ENCODE data around the gene OLFML1. TPM values are rescaled to one million over a fixed set of nuclear protein-coding genes. Genes with fewer than 3 reads are reported as not detected.

Gene OLFML1
- total RNA-seq, 2 experiments from 2014 or later = not detected

DNA sequence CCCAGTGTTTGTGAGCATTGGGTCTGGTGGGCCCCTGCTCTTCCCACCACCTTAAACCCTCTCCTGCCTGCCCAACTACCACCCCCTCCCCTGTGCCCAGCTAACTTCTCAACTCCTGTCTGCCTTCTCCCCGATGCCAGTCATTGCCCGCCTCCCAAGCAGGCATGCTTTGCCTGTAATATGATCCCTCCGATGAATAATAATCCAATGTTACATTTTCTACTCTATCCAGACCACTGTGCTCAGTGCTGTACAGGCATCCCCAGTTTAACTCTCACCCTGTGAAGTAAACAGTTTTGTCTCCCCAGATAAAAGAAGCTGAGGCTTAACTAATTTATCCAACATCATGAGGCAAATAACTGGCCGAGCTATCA, 35.5 kb upstream of the OLFML1 start:
- ChIA-PET POLR2A (no interaction called here), CTCF (interaction anchor here (1.0 to 2.4 kb wide), 4 partner anchors 8 to 352 kb away, joined by 3 to 8 read pairs (median 4); no protein-coding TSS in a partner anchor)
- Mint-ChIP-seq H3K4me3 (no peak overlapping the region), H3K27me3 (no peaks in the 10 kb centered on the region), H3K27ac (no peak overlapping the region), H3K4me1 (no peaks in the 10 kb centered on the region), H3K36me3 (ENCODE audit: low read depth) (no peaks in the 10 kb centered on the region), H3K9me3 (ENCODE audit: low read depth) (no peaks in the 10 kb centered on the region)
- no peak for ATAC-seq
- DNase-seq = no peak
- intact Hi-C loops (cut with DNase I, micrococcal nuclease) = loop anchor here in 1 of 2 experiments (10.0 kb wide), 1 partner anchor 245 kb away; no protein-coding TSS in a partner anchor

DNA sequence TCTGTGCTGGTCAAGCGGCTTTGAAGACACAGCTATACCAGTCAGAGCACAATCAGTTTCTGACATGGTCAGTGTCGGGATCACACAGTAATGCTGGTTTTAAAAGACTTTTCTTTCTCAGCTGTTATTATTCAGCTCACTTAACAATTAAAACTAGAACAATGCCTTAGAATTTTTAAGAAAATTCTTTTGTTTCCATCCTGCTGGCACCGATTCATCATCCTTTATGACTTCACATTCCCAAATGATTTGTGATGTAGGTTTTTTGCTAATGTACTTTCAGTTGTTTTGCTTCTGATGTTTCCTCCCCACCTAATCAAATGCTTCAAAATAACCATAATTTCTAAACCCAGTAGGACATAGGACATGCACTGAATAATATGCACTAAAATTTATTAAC, 34.5 kb upstream of the OLFML1 start:
- Mint-ChIP-seq H3K36me3 (ENCODE audit: low read depth) (no peaks in the 10 kb centered on the region), H3K27me3 (no peaks in the 10 kb centered on the region), H3K4me3 (no peak overlapping the region), H3K4me1 (no peaks in the 10 kb centered on the region), H3K27ac (no peak overlapping the region), H3K9me3 (ENCODE audit: low read depth) (no peaks in the 10 kb centered on the region)
- ATAC-seq (no peak), DNase-seq (no peak)
- POLR2A ChIA-PET = no interaction called here
- intact Hi-C loops (cut with DNase I, micrococcal nuclease) = no loop called here
- CTCF ChIA-PET = interaction anchor here (1.0 to 2.4 kb wide), 4 partner anchors 9 to 353 kb away, joined by 3 to 8 read pairs (median 4); no protein-coding TSS in a partner anchor

DNA sequence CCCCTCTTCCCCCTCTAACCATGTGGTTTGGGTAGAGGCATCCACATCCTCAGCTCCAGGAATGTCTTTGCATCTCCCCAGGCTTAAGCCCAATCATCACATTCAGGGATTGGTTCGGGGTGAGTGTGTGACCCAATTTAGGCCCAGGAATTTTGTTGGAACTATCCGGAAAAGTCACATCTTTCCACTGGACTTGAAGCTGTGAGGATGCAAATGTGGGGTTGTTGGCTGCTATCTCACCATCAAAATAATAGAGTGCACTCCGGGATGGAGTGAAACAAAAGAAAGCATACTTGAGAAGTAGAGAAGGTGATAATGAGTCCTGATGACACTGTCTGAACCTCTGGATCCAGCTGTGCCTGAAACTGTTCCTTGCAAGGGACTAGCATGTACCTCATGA, 33.8 kb upstream of the OLFML1 start:
- no peaks in the 10 kb centered on the region for H3K27me3 Mint-ChIP-seq
- no peak for ATAC-seq
- H3K4me3 Mint-ChIP-seq = no peak overlapping the region
- no peak for DNase-seq
- intact Hi-C loops (cut with DNase I, micrococcal nuclease) = no loop called here
- H3K9me3 Mint-ChIP-seq (ENCODE audit: low read depth) = no peaks in the 10 kb centered on the region
- H3K4me1 Mint-ChIP-seq = no peaks in the 10 kb centered on the region
- ChIA-PET POLR2A (no interaction called here), CTCF (interaction anchor here (0.7 to 2.4 kb wide), 4 partner anchors 8 to 214 kb away, joined by 3 to 8 read pairs (median 4); no protein-coding TSS in a partner anchor)
- no peaks in the 10 kb centered on the region for H3K36me3 Mint-ChIP-seq (ENCODE audit: low read depth)
- no peak overlapping the region for H3K27ac Mint-ChIP-seq

DNA sequence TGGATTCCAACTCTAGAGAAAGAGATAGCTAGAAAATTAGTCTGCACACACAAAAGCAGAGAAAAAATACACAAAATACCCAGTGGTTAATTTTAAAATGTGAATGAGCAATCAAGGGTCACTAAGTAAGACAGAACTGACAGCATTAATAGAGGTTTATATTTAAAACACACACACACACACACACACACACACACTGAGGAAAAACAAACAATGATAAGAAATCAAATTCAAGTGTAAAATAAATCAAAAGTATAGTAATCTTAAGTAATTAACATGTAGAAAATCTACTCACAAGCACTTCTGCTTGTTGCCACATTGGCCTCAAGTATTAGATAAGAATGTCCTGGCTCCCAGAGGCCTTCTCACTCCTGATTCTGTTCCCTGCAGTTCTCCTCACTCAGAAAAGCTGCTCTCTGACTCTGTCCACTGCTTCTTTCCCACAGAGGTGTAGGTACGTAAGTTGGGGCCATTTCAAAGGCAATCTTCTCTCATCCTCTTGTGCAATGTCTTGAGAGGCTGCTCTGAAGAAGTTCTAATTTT, 33.3 kb upstream of the OLFML1 start:
- H3K36me3 Mint-ChIP-seq (ENCODE audit: low read depth) = no peaks in the 10 kb centered on the region
- no peaks in the 10 kb centered on the region for H3K4me1 Mint-ChIP-seq
- no peaks in the 10 kb centered on the region for H3K27me3 Mint-ChIP-seq
- no peak overlapping the region for H3K27ac Mint-ChIP-seq
- POLR2A ChIA-PET = no interaction called here
- no peak for DNase-seq
- intact Hi-C loops (cut with DNase I, micrococcal nuclease) = no loop called here
- no peaks in the 10 kb centered on the region for H3K9me3 Mint-ChIP-seq (ENCODE audit: low read depth)
- CTCF ChIA-PET = interaction anchor here (0.7 kb wide), 1 partner anchor 173 kb away, joined by 3 read pairs; no protein-coding TSS in a partner anchor
- H3K4me3 Mint-ChIP-seq = no peak overlapping the region
- ATAC-seq = no peak

DNA sequence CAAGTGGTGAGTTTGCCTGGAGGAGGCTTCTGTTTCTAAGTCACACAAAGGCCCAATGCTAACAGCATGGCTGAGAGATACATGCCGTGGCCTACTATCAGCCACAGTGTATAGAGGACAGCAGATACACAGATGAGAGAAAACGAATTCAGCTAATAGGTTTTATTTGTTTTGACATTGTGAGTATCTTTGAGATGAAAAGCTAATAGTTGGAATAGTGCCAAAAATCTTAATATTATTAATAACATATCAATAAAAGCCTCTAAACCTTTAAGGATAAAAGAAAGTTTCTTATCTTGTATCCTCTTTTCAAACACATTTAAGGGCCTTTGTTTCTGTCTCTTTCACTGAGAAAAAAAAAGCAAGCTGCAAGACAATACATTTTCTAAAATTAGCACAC, 30.5 kb upstream of the OLFML1 start:
- H3K9me3 Mint-ChIP-seq (ENCODE audit: low read depth) = no peaks in the 10 kb centered on the region
- H3K36me3 Mint-ChIP-seq (ENCODE audit: low read depth) = no peaks in the 10 kb centered on the region
- H3K27ac Mint-ChIP-seq = no peak overlapping the region
- H3K27me3 Mint-ChIP-seq = peaks cover 2% of the 10 kb centered on the region
- POLR2A ChIA-PET = no interaction called here
- intact Hi-C loops (cut with DNase I, micrococcal nuclease) = no loop called here
- CTCF ChIA-PET = interaction anchor here (1.2 to 1.4 kb wide), 2 partner anchors 13 to 102 kb away, joined by 3 to 4 read pairs; no protein-coding TSS in a partner anchor
- ATAC-seq (no peak), DNase-seq (no peak)
- H3K4me3 Mint-ChIP-seq = no peak overlapping the region
- no peaks in the 10 kb centered on the region for H3K4me1 Mint-ChIP-seq

DNA sequence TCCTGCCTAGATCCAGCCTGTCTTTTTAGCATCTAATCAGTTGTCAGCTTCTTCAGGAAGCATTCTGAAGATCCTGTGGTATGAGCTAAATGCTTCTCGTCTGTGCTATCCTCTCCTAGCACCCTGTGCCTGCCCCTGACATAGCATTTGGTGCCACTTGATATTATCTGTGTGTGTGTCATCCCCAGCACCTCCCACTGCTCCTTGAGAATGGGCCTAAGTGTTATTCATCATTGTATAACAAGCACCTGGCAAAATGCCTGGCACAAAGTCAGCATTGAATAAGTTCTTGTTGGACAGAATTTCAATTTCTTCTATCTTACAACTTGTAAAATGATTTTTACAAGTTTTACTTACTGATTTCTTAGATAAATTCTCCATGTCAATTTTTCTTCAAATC, 28.1 kb upstream of the OLFML1 start:
- Mint-ChIP-seq H3K27me3 (peaks cover 2% of the 10 kb centered on the region), H3K9me3 (ENCODE audit: low read depth) (no peaks in the 10 kb centered on the region), H3K27ac (no peak overlapping the region), H3K4me3 (no peak overlapping the region), H3K36me3 (ENCODE audit: low read depth) (no peaks in the 10 kb centered on the region), H3K4me1 (peaks cover under 1% of the 10 kb centered on the region)
- CTCF ChIA-PET = interaction anchor here (0.7 kb wide), 1 partner anchor 230 kb away, joined by 3 read pairs; no protein-coding TSS in a partner anchor
- DNase-seq (no peak), ATAC-seq (no peak)
- intact Hi-C loops (cut with DNase I, micrococcal nuclease) = no loop called here
- POLR2A ChIA-PET = no interaction called here

DNA sequence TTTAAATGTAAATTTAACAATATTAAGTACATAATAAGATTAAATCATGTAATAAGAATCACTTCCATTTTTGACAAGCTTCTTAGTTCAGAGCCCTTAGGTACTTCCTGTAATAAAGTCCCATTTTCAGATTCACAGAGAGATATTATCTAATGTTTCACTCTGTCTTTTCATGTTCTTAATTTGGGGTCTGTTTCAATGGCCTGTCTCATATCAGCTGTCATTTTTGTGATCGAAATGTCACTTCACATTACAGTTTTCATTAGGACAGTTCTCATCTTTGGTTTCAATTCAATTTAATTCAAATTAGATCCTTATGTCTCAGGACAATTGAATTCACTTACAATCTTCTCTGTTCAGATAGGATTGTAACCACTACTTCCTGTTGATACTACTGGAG, 22.6 kb upstream of the OLFML1 start:
- DNase-seq (no peak), ATAC-seq (no peak)
- Mint-ChIP-seq H3K27ac (no peak overlapping the region), H3K4me1 (peaks cover 9% of the 10 kb centered on the region), H3K36me3 (ENCODE audit: low read depth) (no peaks in the 10 kb centered on the region), H3K27me3 (peaks cover 2% of the 10 kb centered on the region), H3K9me3 (ENCODE audit: low read depth) (no peaks in the 10 kb centered on the region), H3K4me3 (no peak overlapping the region)
- intact Hi-C loops (cut with DNase I, micrococcal nuclease) = no loop called here
- ChIA-PET CTCF (interaction anchor here (0.7 kb wide), 1 partner anchor 70 kb away, joined by 6 read pairs; no protein-coding TSS in a partner anchor), POLR2A (interaction anchor here (0.6 kb wide), 1 partner anchor 26 kb away, joined by 3 read pairs; no protein-coding TSS in a partner anchor)

DNA sequence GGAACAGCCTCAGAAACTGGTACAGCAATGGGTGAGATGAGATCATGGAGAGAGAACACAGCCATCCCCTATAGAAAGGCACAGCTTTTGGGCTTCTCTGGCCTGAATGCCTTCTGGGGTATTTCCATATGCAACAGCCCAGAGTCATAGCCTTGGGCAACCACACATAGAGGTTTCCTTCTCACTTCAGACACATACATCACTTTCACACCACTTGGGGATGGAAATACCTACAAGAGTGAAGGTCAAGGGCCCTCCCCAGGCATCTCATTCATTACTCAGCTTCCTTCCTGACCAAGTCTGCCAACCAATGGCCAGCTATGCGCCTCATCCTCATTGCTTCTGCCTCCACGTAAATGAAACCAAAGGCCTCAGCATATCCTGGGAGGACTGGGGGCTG, 17.7 kb upstream of the OLFML1 start:
- Mint-ChIP-seq H3K27me3 (no peaks in the 10 kb centered on the region), H3K36me3 (ENCODE audit: low read depth) (no peaks in the 10 kb centered on the region), H3K4me3 (no peak overlapping the region), H3K27ac (no peak overlapping the region), H3K9me3 (ENCODE audit: low read depth) (no peaks in the 10 kb centered on the region), H3K4me1 (peaks cover 9% of the 10 kb centered on the region)
- ATAC-seq (peak; percentile 82), DNase-seq (peak; percentile 21)
- ChIA-PET CTCF (interaction anchor here (0.7 kb wide), 1 partner anchor 22 kb away, joined by 3 read pairs; no protein-coding TSS in a partner anchor), POLR2A (no interaction called here)
- intact Hi-C loops (cut with DNase I, micrococcal nuclease) = no loop called here

DNA sequence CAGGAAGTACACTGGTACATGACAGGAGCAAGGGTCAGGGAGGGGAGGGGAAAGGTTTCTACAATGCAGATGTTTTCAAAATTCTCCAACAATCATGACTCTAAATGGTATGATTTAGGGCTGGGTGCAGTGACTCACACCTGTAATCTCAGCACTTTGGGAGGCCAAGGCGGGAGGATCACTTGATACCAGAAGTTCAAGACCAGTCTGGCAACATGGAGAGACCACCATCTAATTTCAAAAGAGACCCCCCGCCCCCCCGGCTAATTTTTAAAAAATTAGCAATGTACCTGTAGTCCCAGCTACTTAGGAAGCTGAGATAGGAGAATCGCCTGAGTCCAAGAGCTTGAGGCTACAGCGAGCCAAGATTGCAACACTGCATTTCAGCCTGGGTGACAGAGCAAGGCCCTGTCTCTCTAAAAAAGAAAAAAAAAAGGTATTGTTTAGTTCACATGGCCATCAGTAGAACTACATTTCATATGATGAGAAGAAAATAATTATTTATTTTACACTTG, 15.9 kb upstream of the OLFML1 start:
- H3K9me3 Mint-ChIP-seq (ENCODE audit: low read depth) = no peaks in the 10 kb centered on the region
- DNase-seq = no peak
- intact Hi-C loops (cut with DNase I, micrococcal nuclease) = no loop called here
- no peak overlapping the region for H3K27ac Mint-ChIP-seq
- ChIA-PET CTCF (no interaction called here), POLR2A (no interaction called here)
- no peaks in the 10 kb centered on the region for H3K27me3 Mint-ChIP-seq
- no peak overlapping the region for H3K4me3 Mint-ChIP-seq
- H3K4me1 Mint-ChIP-seq = peaks cover 3% of the 10 kb centered on the region
- no peaks in the 10 kb centered on the region for H3K36me3 Mint-ChIP-seq (ENCODE audit: low read depth)
- ATAC-seq = no peak

DNA sequence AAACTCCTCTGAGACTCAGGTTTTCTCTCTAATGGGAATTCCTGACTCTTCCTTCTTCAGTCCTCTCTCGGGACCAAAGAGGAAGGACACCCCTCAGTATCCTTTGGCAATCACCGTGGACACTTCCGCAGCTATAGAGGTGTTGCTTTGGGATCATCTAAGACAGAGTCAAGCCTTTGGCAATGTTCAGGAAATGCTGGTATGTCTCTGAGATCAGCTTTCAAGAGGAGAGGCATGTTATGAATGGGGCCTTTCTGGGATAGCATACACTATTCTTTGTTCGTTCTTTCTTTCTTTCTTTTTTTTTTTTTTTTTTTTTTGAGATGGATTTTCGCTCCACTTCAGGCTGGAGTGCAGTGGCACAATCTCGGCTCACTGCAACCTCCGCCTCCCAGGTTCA, 14.2 kb upstream of the OLFML1 start:
- Mint-ChIP-seq H3K9me3 (ENCODE audit: low read depth) (no peaks in the 10 kb centered on the region), H3K36me3 (ENCODE audit: low read depth) (no peaks in the 10 kb centered on the region), H3K27me3 (peaks cover under 1% of the 10 kb centered on the region), H3K4me1 (peaks cover 3% of the 10 kb centered on the region), H3K4me3 (no peak overlapping the region), H3K27ac (no peak overlapping the region)
- CTCF ChIA-PET = no interaction called here
- POLR2A ChIA-PET = no interaction called here
- ATAC-seq = no peak
- DNase-seq = no peak
- intact Hi-C loops (cut with DNase I, micrococcal nuclease) = no loop called here

DNA sequence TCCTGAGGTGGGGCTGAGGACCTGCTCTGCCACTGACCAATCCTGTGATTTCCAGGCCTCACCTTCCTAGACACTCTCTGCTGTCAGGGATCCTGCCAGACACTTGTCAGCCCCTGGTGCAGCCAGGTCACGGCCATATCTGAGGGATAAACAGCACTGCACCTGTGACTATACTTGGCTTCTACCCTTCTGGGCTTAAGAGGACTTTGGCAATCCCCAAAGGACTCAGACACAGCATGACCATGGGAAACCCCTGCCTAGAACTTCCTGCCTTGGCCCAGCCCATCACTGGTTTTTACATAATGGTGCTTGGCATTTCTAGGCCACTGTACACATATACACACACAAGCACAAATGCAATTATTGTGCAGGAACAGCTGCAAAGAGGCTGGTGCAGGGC, 11.6 kb upstream of the OLFML1 start:
- no peaks in the 10 kb centered on the region for H3K9me3 Mint-ChIP-seq (ENCODE audit: low read depth)
- DNase-seq = no peak
- no peaks in the 10 kb centered on the region for H3K36me3 Mint-ChIP-seq (ENCODE audit: low read depth)
- H3K4me1 Mint-ChIP-seq = no peaks in the 10 kb centered on the region
- ChIA-PET POLR2A (no interaction called here), CTCF (interaction anchor here (0.9 kb wide), 1 partner anchor 196 kb away, joined by 5 read pairs; no protein-coding TSS in a partner anchor)
- ATAC-seq = no peak
- no peak overlapping the region for H3K4me3 Mint-ChIP-seq
- intact Hi-C loops (cut with DNase I, micrococcal nuclease) = no loop called here
- peaks cover 2% of the 10 kb centered on the region for H3K27me3 Mint-ChIP-seq
- H3K27ac Mint-ChIP-seq = no peak overlapping the region

DNA sequence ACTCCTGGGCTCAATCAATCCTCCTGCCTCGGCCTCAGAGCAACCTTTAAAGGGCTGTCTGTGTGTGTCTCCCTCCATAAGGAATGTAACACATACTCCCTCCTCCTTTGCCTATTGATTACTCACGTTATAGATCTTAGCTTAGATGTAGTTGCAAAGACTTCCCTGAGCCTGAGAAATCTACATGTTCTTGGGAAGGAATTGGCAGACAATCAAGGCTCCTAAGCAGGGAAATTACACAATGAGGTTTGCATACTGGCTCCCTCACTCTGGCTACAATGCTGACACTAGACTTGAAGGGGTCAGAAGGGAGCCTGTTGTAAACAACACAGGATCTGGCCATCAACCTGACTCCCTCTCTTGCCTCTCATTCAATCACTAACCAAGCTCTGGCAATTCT, 5.2 kb upstream of the OLFML1 start:
- Mint-ChIP-seq H3K9me3 (ENCODE audit: low read depth) (no peaks in the 10 kb centered on the region), H3K36me3 (ENCODE audit: low read depth) (no peaks in the 10 kb centered on the region), H3K4me3 (no peak overlapping the region), H3K27ac (no peak overlapping the region), H3K27me3 (peaks cover 2% of the 10 kb centered on the region), H3K4me1 (no peaks in the 10 kb centered on the region)
- ChIA-PET POLR2A (no interaction called here), CTCF (no interaction called here)
- intact Hi-C loops (cut with DNase I, micrococcal nuclease) = no loop called here
- ATAC-seq (no peak), DNase-seq (no peak)
